WERI-Rb-1 (cell line): ENCODE results near the gene INTS14.

Experiments used
- DNase-seq: peaks from one replicate; pipeline ENCODE4 v3.0.0-alpha.2; 2020
- H3K27ac ChIP-seq: fragments of 250-450 bp; sonication (Bioruptor Pico); 2 replicates; pipeline ENCODE4 v1.5.1; 2020; ENCODE audit warnings: mild to moderate bottlenecking, moderate library complexity
- H3K27me3 ChIP-seq: fragments of 250-450 bp; sonication (Bioruptor Pico); 2 replicates; pipeline ENCODE4 v1.5.1; 2021; ENCODE audit warnings: mild to moderate bottlenecking, low read depth, moderate library complexity; ENCODE audit not compliant: insufficient read depth, severe bottlenecking
- H3K36me3 ChIP-seq: fragments of 250-450 bp; sonication (Bioruptor Pico); 2 replicates; pipeline ENCODE4 v1.5.1; 2020; ENCODE audit warnings: mild to moderate bottlenecking, moderate library complexity
- H3K4me3 ChIP-seq: 2 replicates; pipeline ENCODE4 v1.5.1; 2011; ENCODE audit warnings: low read depth, mild to moderate bottlenecking, control low read depth, low read length
- H3K9me3 ChIP-seq: fragments of 250-450 bp; sonication (Bioruptor Pico); 2 replicates; pipeline ENCODE4 v1.5.1; 2021; ENCODE audit warnings: mild to moderate bottlenecking, moderate library complexity; ENCODE audit not compliant: severe bottlenecking
- TF ChIP-seq, protein P1 (sequence below): IDR thresholded peaks from 2 replicates; pipeline ENCODE4 v1.5.1; 2011; ENCODE audit warnings: low read depth, mild to moderate bottlenecking, control low read depth, inconsistent platforms, low read length

Gene INTS14

DNA sequence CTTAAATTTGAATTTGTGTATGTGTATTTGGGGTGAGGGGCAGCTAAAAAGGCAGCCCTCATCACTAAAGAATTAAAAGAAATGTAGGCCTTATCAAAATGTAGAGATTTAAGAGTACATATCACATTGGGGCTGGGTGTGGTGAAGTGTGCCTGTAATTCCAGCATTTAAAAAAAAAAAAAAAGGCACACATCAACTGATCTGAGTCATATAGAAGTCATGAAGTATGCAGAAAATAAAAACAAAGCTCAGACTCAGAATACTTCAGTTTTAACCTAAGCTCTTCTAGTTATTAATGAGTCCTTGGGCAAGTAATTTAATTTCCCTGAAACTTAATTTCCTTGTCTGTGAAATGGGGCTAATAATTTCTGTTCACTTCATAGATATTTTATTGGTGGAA lies 42.4 kb upstream of the INTS14 start:
- DNase-seq, result no peak
- Histone ChIP-seq H3K27me3 (no peaks in the 10 kb centered on the region), H3K9me3 (no peaks in the 10 kb centered on the region), H3K36me3 (no peaks in the 10 kb centered on the region), H3K4me3 (no peak overlapping the region), H3K27ac (no peak overlapping the region)
- TF ChIP-seq, protein P1, sequence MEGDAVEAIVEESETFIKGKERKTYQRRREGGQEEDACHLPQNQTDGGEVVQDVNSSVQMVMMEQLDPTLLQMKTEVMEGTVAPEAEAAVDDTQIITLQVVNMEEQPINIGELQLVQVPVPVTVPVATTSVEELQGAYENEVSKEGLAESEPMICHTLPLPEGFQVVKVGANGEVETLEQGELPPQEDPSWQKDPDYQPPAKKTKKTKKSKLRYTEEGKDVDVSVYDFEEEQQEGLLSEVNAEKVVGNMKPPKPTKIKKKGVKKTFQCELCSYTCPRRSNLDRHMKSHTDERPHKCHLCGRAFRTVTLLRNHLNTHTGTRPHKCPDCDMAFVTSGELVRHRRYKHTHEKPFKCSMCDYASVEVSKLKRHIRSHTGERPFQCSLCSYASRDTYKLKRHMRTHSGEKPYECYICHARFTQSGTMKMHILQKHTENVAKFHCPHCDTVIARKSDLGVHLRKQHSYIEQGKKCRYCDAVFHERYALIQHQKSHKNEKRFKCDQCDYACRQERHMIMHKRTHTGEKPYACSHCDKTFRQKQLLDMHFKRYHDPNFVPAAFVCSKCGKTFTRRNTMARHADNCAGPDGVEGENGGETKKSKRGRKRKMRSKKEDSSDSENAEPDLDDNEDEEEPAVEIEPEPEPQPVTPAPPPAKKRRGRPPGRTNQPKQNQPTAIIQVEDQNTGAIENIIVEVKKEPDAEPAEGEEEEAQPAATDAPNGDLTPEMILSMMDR, result no peak

DNA sequence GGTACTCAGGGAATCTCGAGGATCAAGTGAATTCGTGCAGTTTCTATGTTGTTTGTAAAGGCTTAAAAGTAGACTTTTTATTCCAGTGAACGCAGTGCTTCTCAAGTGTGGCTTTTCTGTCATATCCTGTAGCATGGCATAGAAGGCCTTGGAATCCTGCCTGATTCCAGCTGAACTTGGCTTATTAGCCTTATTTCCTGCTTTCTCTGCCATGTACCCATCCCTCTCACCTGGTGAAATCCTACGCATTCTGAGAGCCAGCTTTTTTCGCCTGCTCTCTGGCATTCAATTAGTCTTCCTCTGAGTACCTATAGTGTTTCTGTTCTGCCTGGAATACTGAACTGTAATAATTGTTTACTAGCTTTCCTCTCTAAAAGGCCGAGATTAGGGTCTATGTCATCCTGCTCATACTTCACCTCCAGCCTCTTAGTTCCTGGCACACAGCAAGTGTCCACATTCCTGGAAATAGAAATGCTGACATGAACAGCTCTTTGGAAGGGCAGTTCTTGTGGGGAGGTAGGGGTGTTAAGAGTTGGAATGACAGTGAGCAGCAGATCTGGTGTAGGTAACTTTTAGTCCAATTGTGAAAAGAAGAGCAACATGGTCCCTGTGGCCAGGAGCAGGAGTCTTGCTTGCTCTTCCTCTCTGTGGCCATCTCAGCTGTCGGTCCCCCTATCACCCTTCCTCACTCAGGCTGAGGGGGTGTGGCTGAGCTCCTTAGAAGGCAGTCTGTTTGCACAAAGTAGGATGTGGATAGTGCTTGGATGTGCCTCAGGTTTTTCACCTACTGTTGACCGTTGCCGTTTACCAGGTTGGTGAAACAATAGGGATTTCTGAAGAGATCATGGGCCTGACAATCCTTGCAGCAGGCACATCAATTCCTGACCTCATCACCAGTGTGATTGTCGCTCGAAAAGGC lies 41.2 kb upstream of the INTS14 start:
- TF ChIP-seq, protein P1, result no peak
- Histone ChIP-seq H3K27ac (no peak overlapping the region), H3K9me3 (no peaks in the 10 kb centered on the region), H3K36me3 (no peaks in the 10 kb centered on the region), H3K27me3 (no peaks in the 10 kb centered on the region), H3K4me3 (no peak overlapping the region)
- DNase-seq, result no peak

DNA sequence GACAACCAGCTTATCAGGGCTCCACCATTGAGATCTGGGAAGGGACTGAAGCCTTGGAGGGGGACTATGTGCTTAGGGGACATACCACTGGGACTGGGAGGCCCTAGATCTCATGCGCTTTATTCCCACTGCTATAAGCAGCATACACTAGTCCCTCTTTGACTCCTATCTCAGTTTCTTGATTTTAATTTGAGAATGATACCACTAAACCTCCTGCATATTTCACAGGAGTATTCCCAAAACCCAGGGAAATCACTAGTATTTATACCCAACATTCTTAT lies 40.1 kb upstream of the INTS14 start:
- no peak overlapping the region for H3K4me3 ChIP-seq
- H3K27ac ChIP-seq, result no peak overlapping the region
- peaks cover 3% of the 10 kb centered on the region for H3K27me3 ChIP-seq

DNA sequence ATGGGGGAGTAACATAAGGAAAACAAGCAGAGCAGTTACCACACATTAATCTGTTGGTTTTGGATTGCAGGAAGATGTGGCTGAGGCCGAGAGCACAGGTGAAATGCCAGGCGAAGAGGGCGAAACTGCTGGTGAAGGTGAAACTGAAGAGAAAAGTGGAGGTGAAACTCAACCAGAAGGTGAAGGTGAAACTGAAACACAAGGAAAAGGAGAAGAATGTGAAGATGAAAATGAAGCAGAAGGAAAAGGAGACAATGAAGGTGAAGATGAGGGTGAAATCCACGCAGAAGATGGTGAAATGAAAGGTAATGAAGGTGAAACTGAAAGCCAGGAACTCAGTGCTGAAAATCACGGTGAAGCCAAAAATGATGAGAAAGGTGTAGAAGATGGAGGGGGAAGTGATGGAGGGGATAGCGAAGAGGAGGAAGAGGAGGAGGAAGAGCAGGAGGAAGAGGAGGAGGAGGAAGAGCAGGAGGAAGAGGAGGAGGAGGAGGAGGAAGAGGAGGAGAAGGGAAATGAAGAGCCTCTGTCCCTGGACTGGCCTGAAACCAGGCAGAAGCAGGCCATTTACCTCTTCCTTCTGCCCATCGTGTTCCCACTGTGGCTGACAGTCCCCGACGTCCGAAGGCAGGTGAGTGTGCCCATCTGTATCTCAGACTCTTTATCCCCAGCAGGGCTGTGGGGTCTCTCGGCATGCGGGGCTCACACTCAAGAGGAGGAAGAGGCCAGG lies 39.5 kb upstream of the INTS14 start:
- no peak overlapping the region for H3K27ac ChIP-seq
- DNase-seq, result no peak
- TF ChIP-seq, protein P1, result no peak
- no peaks in the 10 kb centered on the region for H3K36me3 ChIP-seq
- H3K9me3 ChIP-seq, result no peaks in the 10 kb centered on the region
- H3K4me3 ChIP-seq, result no peak overlapping the region
- H3K27me3 ChIP-seq, result peaks cover 8% of the 10 kb centered on the region

More for the DNA sequence above, 40.1 kb upstream of the INTS14 start:
- Histone ChIP-seq H3K36me3 (no peaks in the 10 kb centered on the region), H3K9me3 (no peaks in the 10 kb centered on the region)
- no peak for DNase-seq
- TF ChIP-seq, protein P1, result no peak

DNA sequence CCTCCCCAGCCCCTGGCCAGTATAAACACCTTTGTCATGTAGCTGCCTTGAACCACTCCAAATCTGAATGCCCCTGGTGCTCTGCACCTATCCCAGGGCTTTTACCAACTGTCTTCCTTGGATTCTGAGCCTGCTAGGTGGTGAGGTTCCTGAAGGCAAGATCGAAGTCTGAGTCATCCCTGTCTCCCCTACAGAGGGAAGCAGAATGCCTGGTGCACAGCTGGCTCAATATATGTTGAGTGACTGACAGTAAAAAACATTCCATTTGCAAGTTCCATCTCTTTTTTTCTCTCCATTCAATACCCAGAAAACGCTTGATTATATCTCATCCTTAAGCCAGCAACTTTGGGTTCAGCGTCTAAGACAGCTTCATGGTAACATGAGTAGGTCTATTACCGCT lies 35.6 kb upstream of the INTS14 start:
- TF ChIP-seq, protein P1, result no peak
- H3K27ac ChIP-seq, result no peak overlapping the region
- no peak for DNase-seq

More for the DNA sequence above, 35.6 kb upstream of the INTS14 start:
- no peaks in the 10 kb centered on the region for H3K9me3 ChIP-seq
- peaks cover 43% of the 10 kb centered on the region for H3K27me3 ChIP-seq
- no peak overlapping the region for H3K4me3 ChIP-seq
- no peaks in the 10 kb centered on the region for H3K36me3 ChIP-seq
